ENCODE data around the gene SETD7. TPM values are rescaled to one million over a fixed set of nuclear protein-coding genes. Genes with fewer than 3 reads are reported as not detected.

The SETD7 gene
- total RNA-seq, 5 donors from 2014 or later (not counting 1 experiment from before 2014, with no cell fraction given) = 6.5 to 17.5 (median 10.3) TPM

- peaks cover 40% of the 10 kb centered on the region for H3K36me3 Mint-ChIP-seq
- H3K9me3 Mint-ChIP-seq = no peaks in the 10 kb centered on the region
- no peaks in the 10 kb centered on the region for H3K27me3 ChIP-seq (replicated peaks in 1 of 2; ENCODE audit: control insufficient read depth in 2 of 2, extremely low read depth in 1 of 2, insufficient read depth in 2 of 2, low read length in 1 of 2)
- ATAC-seq (replicated peaks in 1 of 4) = no peak
- H3K4me1 Mint-ChIP-seq = no peaks in the 10 kb centered on the region
- 95% methylated on average over 3 of the region's 8 CpGs for WGBS (ENCODE audit: insufficient coverage)
- H3K9me3 ChIP-seq = no peaks in the 10 kb centered on the region
- ChIA-PET POLR2A (no interaction called here), CTCF (no interaction called here)
- no peak overlapping the region for H3K27ac Mint-ChIP-seq
- no peak overlapping the region for H3K4me3 ChIP-seq (ENCODE audit: control insufficient read depth in 1 of 2, extremely low read depth in 1 of 2, low read length in 1 of 2)
- peaks cover 0 to 6% of the 10 kb centered on the region in 2 donors for H3K36me3 ChIP-seq (ENCODE audit: control insufficient read depth in 2 of 2, extremely low read depth in 1 of 2, insufficient read depth in 1 of 2, low read length in 1 of 2)
- DNase-seq = no peak
- H3K4me3 Mint-ChIP-seq = no peak overlapping the region
- no peaks in the 10 kb centered on the region for H3K27me3 Mint-ChIP-seq
- H3K4me1 ChIP-seq (ENCODE audit: control insufficient read depth in 1 of 2, extremely low read depth in 1 of 2, insufficient read depth in 2 of 2, low read length in 2 of 2) = no peaks in the 10 kb centered on the region
- no peak overlapping the region for H3K27ac ChIP-seq (ENCODE audit: low read length)
Observed at GRCh38 chr4:139514382-139515059, 41.5 kb downstream of the SETD7 start.

GRCh38 chr4:139511320-139511719, 44.7 kb downstream of the SETD7 start:
- peaks cover 0 to 9% of the 10 kb centered on the region in 2 donors for H3K36me3 ChIP-seq (ENCODE audit: control insufficient read depth in 2 of 2, extremely low read depth in 1 of 2, insufficient read depth in 1 of 2, low read length in 1 of 2)
- no peak overlapping the region for H3K4me3 Mint-ChIP-seq
- H3K4me1 Mint-ChIP-seq = no peaks in the 10 kb centered on the region
- 83% methylated on average over 10 of the region's 10 CpGs for WGBS (ENCODE audit: insufficient coverage)
- H3K27me3 Mint-ChIP-seq = no peaks in the 10 kb centered on the region
- H3K4me1 ChIP-seq (ENCODE audit: control insufficient read depth in 1 of 2, extremely low read depth in 1 of 2, insufficient read depth in 2 of 2, low read length in 2 of 2) = no peaks in the 10 kb centered on the region
- H3K36me3 Mint-ChIP-seq = peaks cover 32% of the 10 kb centered on the region
- H3K9me3 Mint-ChIP-seq = no peaks in the 10 kb centered on the region
- H3K27me3 ChIP-seq (replicated peaks in 1 of 2; ENCODE audit: control insufficient read depth in 2 of 2, extremely low read depth in 1 of 2, insufficient read depth in 2 of 2, low read length in 1 of 2) = no peaks in the 10 kb centered on the region
- no peak overlapping the region for H3K4me3 ChIP-seq (ENCODE audit: control insufficient read depth in 1 of 2, extremely low read depth in 1 of 2, low read length in 1 of 2)
- H3K27ac Mint-ChIP-seq = no peak overlapping the region
- ATAC-seq (replicated peaks in 1 of 4) (no peak), DNase-seq (peak in 1 of 35 experiments; percentile 11)
- H3K27ac ChIP-seq (ENCODE audit: low read length) = no peak overlapping the region
- no peaks in the 10 kb centered on the region for H3K9me3 ChIP-seq
- ChIA-PET CTCF (no interaction called here), POLR2A (no interaction called here)

- Histone ChIP-seq H3K36me3 (ENCODE audit: control insufficient read depth in 2 of 2, extremely low read depth in 1 of 2, insufficient read depth in 1 of 2, low read length in 1 of 2) (peaks cover 0 to 6% of the 10 kb centered on the region in 2 donors), H3K9me3 (no peaks in the 10 kb centered on the region), H3K27ac (ENCODE audit: low read length) (no peak overlapping the region), H3K27me3 (replicated peaks in 1 of 2; ENCODE audit: control insufficient read depth in 2 of 2, extremely low read depth in 1 of 2, insufficient read depth in 2 of 2, low read length in 1 of 2) (no peaks in the 10 kb centered on the region), H3K4me1 (ENCODE audit: control insufficient read depth in 1 of 2, extremely low read depth in 1 of 2, insufficient read depth in 2 of 2, low read length in 2 of 2) (no peaks in the 10 kb centered on the region), H3K4me3 (ENCODE audit: control insufficient read depth in 1 of 2, extremely low read depth in 1 of 2, low read length in 1 of 2) (no peak overlapping the region)
- 86% methylated on average over 3 of the region's 6 CpGs for WGBS (ENCODE audit: insufficient coverage)
- ChIA-PET CTCF (interaction anchor here (1.0 kb wide), 2 partner anchors 57 to 94 kb away, joined by 3 to 5 read pairs; no protein-coding TSS in a partner anchor), POLR2A (no interaction called here)
- DNase-seq (peak in 1 of 35 experiments; percentile 10), ATAC-seq (replicated peaks in 1 of 4) (no peak)
- H3K4me3 Mint-ChIP-seq = no peak overlapping the region
- H3K27ac Mint-ChIP-seq = no peak overlapping the region
- H3K4me1 Mint-ChIP-seq = no peaks in the 10 kb centered on the region
- H3K9me3 Mint-ChIP-seq = no peaks in the 10 kb centered on the region
- H3K27me3 Mint-ChIP-seq = no peaks in the 10 kb centered on the region
- peaks cover 21% of the 10 kb centered on the region for H3K36me3 Mint-ChIP-seq
Observed at GRCh38 chr4:139509727-139510410, 46.1 kb downstream of the SETD7 start.

GRCh38 chr4:139508581-139509237, 47.3 kb downstream of the SETD7 start:
- H3K9me3 ChIP-seq = no peaks in the 10 kb centered on the region
- H3K27ac ChIP-seq (ENCODE audit: low read length) = no peak overlapping the region
- Mint-ChIP-seq H3K4me3 (no peak overlapping the region), H3K36me3 (peaks cover 21% of the 10 kb centered on the region), H3K27me3 (no peaks in the 10 kb centered on the region), H3K4me1 (no peaks in the 10 kb centered on the region), H3K9me3 (peaks cover 0 to 3% (median 2%) of the 10 kb centered on the region in 3 donors), H3K27ac (no peak overlapping the region)
- H3K36me3 ChIP-seq (ENCODE audit: control insufficient read depth in 2 of 2, extremely low read depth in 1 of 2, insufficient read depth in 1 of 2, low read length in 1 of 2) = peaks cover 0 to 6% of the 10 kb centered on the region in 2 donors
- ChIA-PET POLR2A (no interaction called here), CTCF (interaction anchor here in 1 of 2 donors (0.6 to 1.0 kb wide), 2 partner anchors 93 to 356 kb away, joined by 3 to 5 read pairs; no protein-coding TSS in a partner anchor)
- no peak for ATAC-seq (replicated peaks in 1 of 4)
- 90% methylated on average over 2 of the region's 11 CpGs for WGBS (ENCODE audit: insufficient coverage)
- no peaks in the 10 kb centered on the region for H3K27me3 ChIP-seq (replicated peaks in 1 of 2; ENCODE audit: control insufficient read depth in 2 of 2, extremely low read depth in 1 of 2, insufficient read depth in 2 of 2, low read length in 1 of 2)
- H3K4me3 ChIP-seq (ENCODE audit: control insufficient read depth in 1 of 2, extremely low read depth in 1 of 2, low read length in 1 of 2) = no peak overlapping the region
- H3K4me1 ChIP-seq (ENCODE audit: control insufficient read depth in 1 of 2, extremely low read depth in 1 of 2, insufficient read depth in 2 of 2, low read length in 2 of 2) = no peaks in the 10 kb centered on the region
- no peak for DNase-seq

- Histone ChIP-seq H3K27ac (ENCODE audit: low read length) (no peak overlapping the region), H3K4me1 (ENCODE audit: control insufficient read depth in 1 of 2, extremely low read depth in 1 of 2, insufficient read depth in 2 of 2, low read length in 2 of 2) (no peaks in the 10 kb centered on the region), H3K4me3 (ENCODE audit: control insufficient read depth in 1 of 2, extremely low read depth in 1 of 2, low read length in 1 of 2) (no peak overlapping the region), H3K36me3 (ENCODE audit: control insufficient read depth in 2 of 2, extremely low read depth in 1 of 2, insufficient read depth in 1 of 2, low read length in 1 of 2) (peaks cover 0 to 2% of the 10 kb centered on the region in 2 donors), H3K27me3 (replicated peaks in 1 of 2; ENCODE audit: control insufficient read depth in 2 of 2, extremely low read depth in 1 of 2, insufficient read depth in 2 of 2, low read length in 1 of 2) (peaks cover 0 to 4% of the 10 kb centered on the region in 2 experiments), H3K9me3 (no peaks in the 10 kb centered on the region)
- POLR2A ChIA-PET = no interaction called here
- CTCF ChIA-PET = no interaction called here
- no peaks in the 10 kb centered on the region for H3K4me1 Mint-ChIP-seq
- peaks cover 21% of the 10 kb centered on the region for H3K36me3 Mint-ChIP-seq
- no peak overlapping the region for H3K4me3 Mint-ChIP-seq
- H3K27me3 Mint-ChIP-seq = no peaks in the 10 kb centered on the region
- 100% methylated on average over 6 of the region's 9 CpGs for WGBS (ENCODE audit: insufficient coverage)
- DNase-seq (no peak), ATAC-seq (replicated peaks in 1 of 4) (no peak)
- peaks cover 0 to 4% (median 3%) of the 10 kb centered on the region in 3 donors for H3K9me3 Mint-ChIP-seq
- H3K27ac Mint-ChIP-seq = no peak overlapping the region
Observed at GRCh38 chr4:139506774-139507173, 49.2 kb downstream of the SETD7 start.

GRCh38 chr4:139503622-139504166, 52.3 kb downstream of the SETD7 start:
- ChIA-PET POLR2A (interaction anchor here in 1 of 2 donors (0.7 kb wide), 1 partner anchor 64 kb away, joined by 7 read pairs; no protein-coding TSS in a partner anchor), CTCF (interaction anchor here (0.6 to 1.0 kb wide), 4 partner anchors 10 to 169 kb away, joined by 3 to 8 read pairs (median 3); no protein-coding TSS in a partner anchor)
- peaks cover 0 to under 1% of the 10 kb centered on the region in 2 donors for H3K36me3 ChIP-seq (ENCODE audit: control insufficient read depth in 2 of 2, extremely low read depth in 1 of 2, insufficient read depth in 1 of 2, low read length in 1 of 2)
- peaks cover 12% of the 10 kb centered on the region for H3K36me3 Mint-ChIP-seq
- H3K4me3 Mint-ChIP-seq = no peak overlapping the region
- peaks cover 0 to 4% of the 10 kb centered on the region in 2 donors for H3K27me3 Mint-ChIP-seq
- no peak overlapping the region for H3K27ac ChIP-seq (ENCODE audit: low read length)
- no peaks in the 10 kb centered on the region for H3K9me3 ChIP-seq
- no peaks in the 10 kb centered on the region for H3K4me1 Mint-ChIP-seq
- H3K27ac Mint-ChIP-seq = no peak overlapping the region
- ATAC-seq (replicated peaks in 1 of 4) (no peak), DNase-seq (no peak)
- no peak overlapping the region for H3K4me3 ChIP-seq (ENCODE audit: control insufficient read depth in 1 of 2, extremely low read depth in 1 of 2, low read length in 1 of 2)
- H3K4me1 ChIP-seq (ENCODE audit: control insufficient read depth in 1 of 2, extremely low read depth in 1 of 2, insufficient read depth in 2 of 2, low read length in 2 of 2) = no peaks in the 10 kb centered on the region
- H3K9me3 Mint-ChIP-seq = peaks cover 0 to 4% (median 3%) of the 10 kb centered on the region in 3 donors
- peaks cover 0 to 4% of the 10 kb centered on the region in 2 experiments for H3K27me3 ChIP-seq (replicated peaks in 1 of 2; ENCODE audit: control insufficient read depth in 2 of 2, extremely low read depth in 1 of 2, insufficient read depth in 2 of 2, low read length in 1 of 2)
